ENCODE measurements around the gene FKRP.

The FKRP gene

DNA sequence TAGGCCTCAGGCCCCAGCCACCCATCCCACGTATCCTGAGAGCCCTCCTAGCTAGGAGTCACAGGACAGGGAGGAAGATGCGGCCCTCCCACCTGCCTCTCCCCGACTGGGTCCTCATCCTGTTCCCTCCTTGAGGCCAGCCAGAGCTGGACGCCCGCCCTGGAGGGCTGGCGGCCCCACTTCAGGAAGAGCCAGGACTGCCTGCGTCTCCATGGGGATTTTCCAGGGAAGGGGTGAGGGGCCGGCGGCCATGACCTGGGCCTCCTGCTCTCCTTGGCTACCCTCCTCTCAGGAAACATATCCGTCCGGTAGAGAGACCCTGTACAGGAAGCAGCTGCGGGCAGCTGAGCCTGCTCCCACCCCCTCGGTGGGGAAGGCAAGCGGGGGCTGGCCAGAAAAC lies 17.6 kb upstream of the FKRP start:
- Histone ChIP-seq H2BK15ac (ENCODE audit: low read length) (no peak overlapping the region), H3K9me3 (replicated peaks in 1 of 2; ENCODE audit: control insufficient read depth in 2 of 2, insufficient read depth in 1 of 2, low read depth in 1 of 2, low read length in 2 of 2) (peaks cover 0 to 2% of the 10 kb centered on the region in 2 donors), H3K4me1 (ENCODE audit: control insufficient read depth in 2 of 2, insufficient read depth in 1 of 2, low read depth in 1 of 2, low read length in 2 of 2) (no peaks in the 10 kb centered on the region), H3K14ac (ENCODE audit: low read length) (no peak overlapping the region), H3K79me1 (ENCODE audit: low read depth, low read length) (peaks cover 19% of the 10 kb centered on the region), H2BK5ac (ENCODE audit: low read length) (no peak overlapping the region), H4K91ac (ENCODE audit: low read depth, low read length, poor library complexity) (no peak overlapping the region), H3K4me2 (ENCODE audit: insufficient read depth, low read length, poor library complexity, severe bottlenecking) (no peak overlapping the region), H3K18ac (ENCODE audit: low read length) (no peak overlapping the region), H3K36me3 (replicated peaks in 1 of 2; ENCODE audit: control insufficient read depth in 2 of 2, insufficient read depth in 2 of 2, low read length in 2 of 2) (peaks cover 93 to 100% of the 10 kb centered on the region in 2 donors), H3K27me3 (ENCODE audit: control insufficient read depth in 3 of 3, insufficient read depth in 3 of 3, low read depth in 1 of 3, low read length in 3 of 3) (no peaks in the 10 kb centered on the region), H3K23ac (ENCODE audit: low read depth, low read length, poor library complexity) (peak overlapping the region; percentile 16), H3K4me3 (ENCODE audit: low read length in 2 of 2) (no peak overlapping the region), H2BK120ac (ENCODE audit: low read depth, low read length) (no peak overlapping the region), H3K27ac (replicated peaks; ENCODE audit: low read length) (no peak overlapping the region), H2AK5ac (ENCODE audit: low read depth, low read length) (no peak overlapping the region), H2AFZ (ENCODE audit: low read length) (no peak overlapping the region), H3K4ac (ENCODE audit: low read length) (no peak overlapping the region), H2BK12ac (ENCODE audit: low read length) (no peak overlapping the region), H3K9ac (ENCODE audit: low read depth, low read length, poor library complexity) (peak overlapping the region; percentile 30), H4K8ac (ENCODE audit: low read depth, low read length) (peak overlapping the region; percentile 20)
- DNase-seq (ENCODE audit: low spot score), result no peak
- WGBS, 2 donors (ENCODE audit: extremely low coverage in 2 of 2, insufficient read length in 2 of 2, insufficient replicate concordance in 1 of 2), result no CpG with 5 or more reads among the region's 14 CpGs

DNA sequence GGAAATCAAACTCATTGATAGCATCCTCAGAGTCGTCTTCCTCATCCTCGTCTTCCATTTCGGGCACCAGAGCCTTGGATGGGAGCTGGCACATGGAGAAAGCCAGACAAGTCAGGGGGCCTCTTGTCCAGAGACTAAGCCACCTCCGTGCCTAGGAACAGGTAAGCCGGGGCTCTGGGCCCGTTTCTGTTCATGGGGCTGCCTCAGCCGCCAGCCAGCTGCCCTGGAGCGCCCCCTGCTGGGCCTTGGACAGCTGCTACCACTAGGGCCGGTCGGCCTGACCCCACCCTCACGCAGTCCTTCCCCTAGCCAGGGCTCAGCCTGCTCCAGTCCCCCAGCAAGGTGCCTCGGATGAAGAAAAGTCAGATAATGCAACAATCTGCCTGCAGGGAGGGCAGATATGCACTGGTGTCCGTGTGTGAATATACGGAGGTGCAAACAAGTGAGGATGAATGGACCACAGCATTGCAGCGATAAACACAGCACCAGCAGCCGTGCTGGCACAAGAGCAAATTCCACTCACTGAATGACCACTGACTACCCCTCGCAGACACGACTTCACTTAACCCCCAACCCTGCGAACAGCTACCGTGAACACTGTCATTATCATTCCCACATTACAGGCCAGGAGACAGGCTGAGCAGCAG lies 17.0 kb upstream of the FKRP start:
- H3K79me1 ChIP-seq (ENCODE audit: low read depth, low read length), result peaks cover 19% of the 10 kb centered on the region
- H3K4me2 ChIP-seq (ENCODE audit: insufficient read depth, low read length, poor library complexity, severe bottlenecking), result no peak overlapping the region
- no peak overlapping the region for H2AFZ ChIP-seq (ENCODE audit: low read length)
- no peak overlapping the region for H3K23ac ChIP-seq (ENCODE audit: low read depth, low read length, poor library complexity)
- H3K9ac ChIP-seq (ENCODE audit: low read depth, low read length, poor library complexity), result peak overlapping the region; percentile 53
- H4K8ac ChIP-seq (ENCODE audit: low read depth, low read length), result peak overlapping the region; percentile 20
- peak; percentile 43 for DNase-seq (ENCODE audit: low spot score)
- H3K14ac ChIP-seq (ENCODE audit: low read length), result no peak overlapping the region
- H3K27me3 ChIP-seq (ENCODE audit: control insufficient read depth in 3 of 3, insufficient read depth in 3 of 3, low read depth in 1 of 3, low read length in 3 of 3), result no peaks in the 10 kb centered on the region
- no peaks in the 10 kb centered on the region for H3K4me1 ChIP-seq (ENCODE audit: control insufficient read depth in 2 of 2, insufficient read depth in 1 of 2, low read depth in 1 of 2, low read length in 2 of 2)
- H3K18ac ChIP-seq (ENCODE audit: low read length), result no peak overlapping the region
- H2AK5ac ChIP-seq (ENCODE audit: low read depth, low read length), result no peak overlapping the region
- no peak overlapping the region for H3K27ac ChIP-seq (replicated peaks; ENCODE audit: low read length)
- no peak overlapping the region for H2BK120ac ChIP-seq (ENCODE audit: low read depth, low read length)
- H3K9me3 ChIP-seq (replicated peaks in 1 of 2; ENCODE audit: control insufficient read depth in 2 of 2, insufficient read depth in 1 of 2, low read depth in 1 of 2, low read length in 2 of 2), result peaks cover 0 to 2% of the 10 kb centered on the region in 2 donors
- peak overlapping the region; percentile 33 for H2BK5ac ChIP-seq (ENCODE audit: low read length)
- WGBS, 2 donors (ENCODE audit: extremely low coverage in 2 of 2, insufficient read length in 2 of 2, insufficient replicate concordance in 1 of 2), result no CpG with 5 or more reads among the region's 20 CpGs
- H3K36me3 ChIP-seq (replicated peaks in 1 of 2; ENCODE audit: control insufficient read depth in 2 of 2, insufficient read depth in 2 of 2, low read length in 2 of 2), result peaks cover 92 to 100% of the 10 kb centered on the region in 2 donors
- no peak overlapping the region for H2BK15ac ChIP-seq (ENCODE audit: low read length)
- H2BK12ac ChIP-seq (ENCODE audit: low read length), result no peak overlapping the region
- peak overlapping the region in 1 of 2 donors; percentile 51 for H3K4me3 ChIP-seq (ENCODE audit: low read length in 2 of 2)
- H4K91ac ChIP-seq (ENCODE audit: low read depth, low read length, poor library complexity), result peak overlapping the region; percentile 7
- H3K4ac ChIP-seq (ENCODE audit: low read length), result no peak overlapping the region

DNA sequence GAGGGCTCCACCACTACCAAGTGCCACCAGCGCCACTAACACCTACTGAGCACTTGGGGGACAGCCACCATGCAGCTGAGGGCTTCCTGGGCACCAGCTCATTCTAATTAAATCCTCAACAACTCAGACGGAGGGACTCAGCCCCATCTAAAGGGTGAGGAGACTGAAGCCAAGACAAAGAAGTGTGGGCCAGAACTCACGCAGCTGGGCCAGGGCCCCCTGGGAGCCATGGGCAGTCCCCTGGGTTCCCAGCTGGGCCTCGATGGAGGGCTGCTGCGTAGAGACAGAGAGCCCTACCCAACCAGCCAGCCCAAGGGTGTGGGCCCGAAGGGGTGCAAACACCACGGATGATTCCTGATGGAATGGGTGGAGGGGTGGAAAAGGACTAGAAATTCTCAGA lies 16.2 kb upstream of the FKRP start:
- DNase-seq (ENCODE audit: low spot score), result no peak
- Histone ChIP-seq H3K4ac (ENCODE audit: low read length) (no peak overlapping the region), H4K8ac (ENCODE audit: low read depth, low read length) (no peak overlapping the region), H4K91ac (ENCODE audit: low read depth, low read length, poor library complexity) (no peak overlapping the region), H3K4me3 (ENCODE audit: low read length in 2 of 2) (no peak overlapping the region), H3K14ac (ENCODE audit: low read length) (no peak overlapping the region), H3K79me1 (ENCODE audit: low read depth, low read length) (peaks cover 23% of the 10 kb centered on the region), H3K27ac (replicated peaks; ENCODE audit: low read length) (no peak overlapping the region), H3K4me1 (ENCODE audit: control insufficient read depth in 2 of 2, insufficient read depth in 1 of 2, low read depth in 1 of 2, low read length in 2 of 2) (no peaks in the 10 kb centered on the region), H3K9ac (ENCODE audit: low read depth, low read length, poor library complexity) (no peak overlapping the region), H2AFZ (ENCODE audit: low read length) (no peak overlapping the region), H2AK5ac (ENCODE audit: low read depth, low read length) (no peak overlapping the region), H3K4me2 (ENCODE audit: insufficient read depth, low read length, poor library complexity, severe bottlenecking) (no peak overlapping the region), H3K27me3 (ENCODE audit: control insufficient read depth in 3 of 3, insufficient read depth in 3 of 3, low read depth in 1 of 3, low read length in 3 of 3) (no peaks in the 10 kb centered on the region), H3K18ac (ENCODE audit: low read length) (no peak overlapping the region), H2BK12ac (ENCODE audit: low read length) (no peak overlapping the region), H2BK5ac (ENCODE audit: low read length) (no peak overlapping the region), H3K9me3 (replicated peaks in 1 of 2; ENCODE audit: control insufficient read depth in 2 of 2, insufficient read depth in 1 of 2, low read depth in 1 of 2, low read length in 2 of 2) (peaks cover 0 to 2% of the 10 kb centered on the region in 2 donors), H2BK120ac (ENCODE audit: low read depth, low read length) (no peak overlapping the region), H3K23ac (ENCODE audit: low read depth, low read length, poor library complexity) (no peak overlapping the region), H3K36me3 (replicated peaks in 1 of 2; ENCODE audit: control insufficient read depth in 2 of 2, insufficient read depth in 2 of 2, low read length in 2 of 2) (peaks cover 90 to 99% of the 10 kb centered on the region in 2 donors), H2BK15ac (ENCODE audit: low read length) (no peak overlapping the region)
- WGBS, 2 donors (ENCODE audit: extremely low coverage in 2 of 2, insufficient read length in 2 of 2, insufficient replicate concordance in 1 of 2), result no CpG with 5 or more reads among the region's 7 CpGs

DNA sequence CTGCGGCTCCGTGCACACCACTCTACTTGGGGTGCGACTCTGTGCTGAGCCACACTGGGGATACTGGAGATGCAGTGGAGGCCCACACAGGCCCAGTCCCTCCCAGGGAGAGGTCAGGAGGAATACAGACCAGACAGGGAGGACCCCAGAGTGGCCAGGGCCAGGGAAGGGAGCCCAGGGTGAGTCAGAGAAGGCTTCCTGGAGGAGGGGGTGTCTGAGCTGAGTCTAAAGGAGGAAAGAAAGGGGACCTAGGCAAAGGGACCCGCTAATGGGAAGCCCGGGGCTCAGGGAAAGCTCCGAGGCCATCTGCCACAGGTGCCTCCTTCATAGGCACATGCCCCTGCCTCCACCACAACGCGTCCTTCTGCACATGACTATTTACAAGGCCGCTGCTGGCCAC lies 15.7 kb upstream of the FKRP start:
- H3K4ac ChIP-seq (ENCODE audit: low read length), result no peak overlapping the region
- no peak overlapping the region for H4K91ac ChIP-seq (ENCODE audit: low read depth, low read length, poor library complexity)
- H3K4me2 ChIP-seq (ENCODE audit: insufficient read depth, low read length, poor library complexity, severe bottlenecking), result no peak overlapping the region
- no peaks in the 10 kb centered on the region for H3K27me3 ChIP-seq (ENCODE audit: control insufficient read depth in 3 of 3, insufficient read depth in 3 of 3, low read depth in 1 of 3, low read length in 3 of 3)
- H3K36me3 ChIP-seq (replicated peaks in 1 of 2; ENCODE audit: control insufficient read depth in 2 of 2, insufficient read depth in 2 of 2, low read length in 2 of 2), result peaks cover 85 to 98% of the 10 kb centered on the region in 2 donors
- H3K4me1 ChIP-seq (ENCODE audit: control insufficient read depth in 2 of 2, insufficient read depth in 1 of 2, low read depth in 1 of 2, low read length in 2 of 2), result no peaks in the 10 kb centered on the region
- H3K23ac ChIP-seq (ENCODE audit: low read depth, low read length, poor library complexity), result no peak overlapping the region
- peak overlapping the region; percentile 64 for H3K9ac ChIP-seq (ENCODE audit: low read depth, low read length, poor library complexity)
- H3K18ac ChIP-seq (ENCODE audit: low read length), result no peak overlapping the region
- H3K27ac ChIP-seq (replicated peaks; ENCODE audit: low read length), result no peak overlapping the region
- H4K8ac ChIP-seq (ENCODE audit: low read depth, low read length), result no peak overlapping the region
- H2AK5ac ChIP-seq (ENCODE audit: low read depth, low read length), result no peak overlapping the region
- DNase-seq (ENCODE audit: low spot score), result no peak
- H3K9me3 ChIP-seq (replicated peaks in 1 of 2; ENCODE audit: control insufficient read depth in 2 of 2, insufficient read depth in 1 of 2, low read depth in 1 of 2, low read length in 2 of 2), result peaks cover 0 to 2% of the 10 kb centered on the region in 2 donors
- H2AFZ ChIP-seq (ENCODE audit: low read length), result no peak overlapping the region
- no peak overlapping the region for H2BK120ac ChIP-seq (ENCODE audit: low read depth, low read length)
- H2BK12ac ChIP-seq (ENCODE audit: low read length), result no peak overlapping the region
- no CpG with 5 or more reads among the region's 9 CpGs for WGBS, 2 donors (ENCODE audit: extremely low coverage in 2 of 2, insufficient read length in 2 of 2, insufficient replicate concordance in 1 of 2)
- peaks cover 23% of the 10 kb centered on the region for H3K79me1 ChIP-seq (ENCODE audit: low read depth, low read length)
- H3K14ac ChIP-seq (ENCODE audit: low read length), result no peak overlapping the region
- no peak overlapping the region for H2BK5ac ChIP-seq (ENCODE audit: low read length)
- no peak overlapping the region for H2BK15ac ChIP-seq (ENCODE audit: low read length)
- no peak overlapping the region for H3K4me3 ChIP-seq (ENCODE audit: low read length in 2 of 2)
